DOHH2 (cell line): ENCODE results near the gene WRNIP1.

Experiments
- H3F3A ChIP-seq: fragments of 200-600 bp; sonication (generic), shearing (Covaris generic); 2 replicates; pipeline ENCODE4 v1.6.0; 2016; ENCODE audit warnings: antibody characterized with exemption, mild to moderate bottlenecking; ENCODE audit not compliant: control insufficient read depth, insufficient read depth
- H3K27ac ChIP-seq: fragments of 200-600 bp; sonication (generic); 2 replicates; pipeline ENCODE4 v1.5.1; 2014; ENCODE audit warnings: low read depth, mild to moderate bottlenecking, low read length, moderate library complexity
- H3K27me3 ChIP-seq: fragments of 200-600 bp; sonication (generic); 2 replicates; pipeline ENCODE4 v1.6.1; 2014; ENCODE audit warnings: mild to moderate bottlenecking, low read length, mixed read lengths; ENCODE audit not compliant: control insufficient read depth
- H3K36me3 ChIP-seq: fragments of 200-600 bp; sonication (generic); 2 replicates; pipeline ENCODE4 v1.6.1; 2014; ENCODE audit warnings: mild to moderate bottlenecking, low read length, moderate library complexity, mixed read lengths; ENCODE audit not compliant: control insufficient read depth
- H3K4me1 ChIP-seq: fragments of 200-600 bp; sonication (generic); 2 replicates; pipeline ENCODE4 v1.6.1; 2014; ENCODE audit warnings: mild to moderate bottlenecking, low read length, mixed read lengths; ENCODE audit not compliant: control insufficient read depth
- H3K4me2 ChIP-seq: fragments of 200-600 bp; sonication (generic); 2 replicates; pipeline ENCODE4 v1.6.0; 2014; ENCODE audit warnings: mild to moderate bottlenecking, low read length, moderate library complexity
- H3K4me3 ChIP-seq: fragments of 200-600 bp; sonication (generic); 2 replicates; pipeline ENCODE4 v1.5.1; 2014; ENCODE audit warnings: mild to moderate bottlenecking, low read length, mixed read lengths
- H3K79me2 ChIP-seq: fragments of 200-600 bp; sonication (generic); 2 replicates; pipeline ENCODE4 v1.6.1; 2014; ENCODE audit warnings: mild to moderate bottlenecking, low read length, mixed read lengths; ENCODE audit not compliant: control insufficient read depth
- H3K9me2 ChIP-seq: fragments of 200-600 bp; sonication (generic); replicated peaks from 2 replicates; pipeline ENCODE4 v1.6.1; 2014; ENCODE audit warnings: mild to moderate bottlenecking, low read length, mixed read lengths; ENCODE audit not compliant: control insufficient read depth
- H3K9me3 ChIP-seq: fragments of 200-600 bp; sonication (generic); 2 replicates; pipeline ENCODE4 v1.6.1; 2014; ENCODE audit warnings: antibody characterized with exemption, low read length, mixed read lengths; ENCODE audit not compliant: control insufficient read depth, insufficient read depth
- H4K20me1 ChIP-seq: fragments of 200-600 bp; sonication (generic); 2 replicates; pipeline ENCODE4 v1.6.0; 2014; ENCODE audit warnings: low read depth, mild to moderate bottlenecking, antibody characterized with exemption, low read length, moderate library complexity; ENCODE audit not compliant: control insufficient read depth, insufficient read depth
- CTCF ChIP-seq: fragments of 200-600 bp; sonication (generic); IDR thresholded peaks from one replicate; pipeline ENCODE4 v1.5.1; 2014; ENCODE audit warnings: antibody characterized with exemption, mild to moderate bottlenecking, low read depth, low read length; ENCODE audit not compliant: poor library complexity, severe bottlenecking
- EZH2phosphoT487 ChIP-seq: fragments of 200-600 bp; sonication (generic); IDR thresholded peaks from 2 replicates; pipeline ENCODE4 v1.6.1; 2017; ENCODE audit warnings: borderline replicate concordance, mild to moderate bottlenecking, antibody characterized with exemption, low read length, moderate library complexity, mixed read lengths

The WRNIP1 gene

GRCh38 chr6:2770171-2770570 lies 5.0 kb downstream of the WRNIP1 start:
- H3K36me3 ChIP-seq, result peaks cover 87% of the 10 kb centered on the region
- H3K4me2 ChIP-seq, result no peak overlapping the region
- no peak overlapping the region for H3K27ac ChIP-seq

GRCh38 chr6:2771079-2771478 lies 5.9 kb downstream of the WRNIP1 start:
- Histone ChIP-seq H3K4me3 (no peak overlapping the region), H3K4me1 (peaks cover 25% of the 10 kb centered on the region), H3K4me2 (no peak overlapping the region), H3F3A (no peaks in the 10 kb centered on the region), H3K36me3 (peaks cover 91% of the 10 kb centered on the region), H3K79me2 (peaks cover 99% of the 10 kb centered on the region), H4K20me1 (peaks cover 38% of the 10 kb centered on the region), H3K9me3 (no peaks in the 10 kb centered on the region), H3K27ac (no peak overlapping the region), H3K9me2 (no peaks in the 10 kb centered on the region), H3K27me3 (no peaks in the 10 kb centered on the region)
- TF ChIP-seq EZH2phosphoT487, result no peak
- no peak for TF ChIP-seq CTCF

More at GRCh38 chr6:2770171-2770570, 5.0 kb downstream of the WRNIP1 start:
- peaks cover 25% of the 10 kb centered on the region for H3K4me1 ChIP-seq
- H3K9me2 ChIP-seq, result no peaks in the 10 kb centered on the region
- peaks cover 38% of the 10 kb centered on the region for H4K20me1 ChIP-seq
- no peaks in the 10 kb centered on the region for H3K9me3 ChIP-seq
- no peaks in the 10 kb centered on the region for H3K27me3 ChIP-seq
- TF ChIP-seq EZH2phosphoT487, result no peak
- no peak for TF ChIP-seq CTCF
- H3K79me2 ChIP-seq, result peaks cover 98% of the 10 kb centered on the region
- no peaks in the 10 kb centered on the region for H3F3A ChIP-seq
- H3K4me3 ChIP-seq, result no peak overlapping the region

GRCh38 chr6:2772840-2773239 lies 7.6 kb downstream of the WRNIP1 start:
- H4K20me1 ChIP-seq, result peaks cover 27% of the 10 kb centered on the region
- peaks cover 15% of the 10 kb centered on the region for H3K4me1 ChIP-seq
- H3K79me2 ChIP-seq, result peaks cover 99% of the 10 kb centered on the region
- no peaks in the 10 kb centered on the region for H3F3A ChIP-seq
- peaks cover 86% of the 10 kb centered on the region for H3K36me3 ChIP-seq
- H3K9me3 ChIP-seq, result no peaks in the 10 kb centered on the region
- no peak overlapping the region for H3K27ac ChIP-seq
- TF ChIP-seq EZH2phosphoT487, result no peak
- TF ChIP-seq CTCF, result no peak
- no peaks in the 10 kb centered on the region for H3K27me3 ChIP-seq
- H3K9me2 ChIP-seq, result no peaks in the 10 kb centered on the region
- no peak overlapping the region for H3K4me3 ChIP-seq
- H3K4me2 ChIP-seq, result no peak overlapping the region

GRCh38 chr6:2773449-2773848 lies 8.3 kb downstream of the WRNIP1 start:
- H3K79me2 ChIP-seq, result peaks cover 99% of the 10 kb centered on the region
- no peak overlapping the region for H3K27ac ChIP-seq
- peaks cover 22% of the 10 kb centered on the region for H4K20me1 ChIP-seq
- no peaks in the 10 kb centered on the region for H3F3A ChIP-seq
- H3K4me2 ChIP-seq, result no peak overlapping the region
- no peaks in the 10 kb centered on the region for H3K27me3 ChIP-seq
- no peak overlapping the region for H3K4me3 ChIP-seq
- no peaks in the 10 kb centered on the region for H3K9me2 ChIP-seq
- H3K9me3 ChIP-seq, result no peaks in the 10 kb centered on the region
- peaks cover 9% of the 10 kb centered on the region for H3K4me1 ChIP-seq
- peaks cover 86% of the 10 kb centered on the region for H3K36me3 ChIP-seq
- TF ChIP-seq EZH2phosphoT487, result no peak
- TF ChIP-seq CTCF, result no peak
